ENCODE measurements around the gene MAGEA4.

Gene MAGEA4

GRCh38 chrX:151929126-151929525 is 16.4 kb downstream of the MAGEA4 start:
- DNase-seq, result no peak

GRCh38 chrX:151935358-151935757 is 22.7 kb downstream of the MAGEA4 start:
- no peak for DNase-seq

GRCh38 chrX:151938172-151938571 is 25.5 kb downstream of the MAGEA4 start:
- DNase-seq, result no peak

- no peak for DNase-seq
Measured at GRCh38 chrX:151954730-151955129, 42.0 kb downstream of the MAGEA4 start.

GRCh38 chrX:151958101-151958500 is 45.4 kb downstream of the MAGEA4 start:
- no peak for DNase-seq

GRCh38 chrX:151962034-151962433 is 49.3 kb downstream of the MAGEA4 start:
- no peak for DNase-seq

GRCh38 chrX:151966236-151966635 is 53.5 kb downstream of the MAGEA4 start:
- DNase-seq, result no peak

- no peak for DNase-seq
Measured at GRCh38 chrX:151970027-151970426, 57.3 kb downstream of the MAGEA4 start.

- no peak for DNase-seq
Measured at GRCh38 chrX:151970661-151971060, 58.0 kb downstream of the MAGEA4 start.

- no peak for DNase-seq
Measured at GRCh38 chrX:151973060-151973661, 60.5 kb downstream of the MAGEA4 start.

- DNase-seq, result no peak
Measured at GRCh38 chrX:151973851-151974335, 61.2 kb downstream of the MAGEA4 start.

All from cortex of kidney (tissue), 1 donor.